Ectodermal cell (in vitro differentiated cells): ENCODE results near the gene CCDC87.
A peak's percentile ranks its signal among the peaks of the same experiment; 100 is the strongest.
"Not testable (repeated sequence)": the region's sequence is repeated elsewhere in the genome, so short reads cannot be mapped to it uniquely, and the experiment has no call there.

ENCODE experiments used
- H3K27ac ChIP-seq: 2 replicates; pipeline ENCODE4 v1.7.0; 2013; ENCODE audit warnings: mild to moderate bottlenecking, low read depth, low read length; ENCODE audit not compliant: insufficient read depth, poor library complexity, severe bottlenecking
- H3K27me3 ChIP-seq: 2 replicates; pipeline ENCODE4 v1.7.0; 2013; ENCODE audit warnings: mild to moderate bottlenecking, low read length; ENCODE audit not compliant: insufficient read depth, control insufficient read depth, poor library complexity, severe bottlenecking
- H3K36me3 ChIP-seq: one replicate; pipeline ENCODE4 v1.7.0; 2013; ENCODE audit warnings: low read length; ENCODE audit not compliant: control insufficient read depth, insufficient read depth
- H3K4me1 ChIP-seq: one replicate; pipeline ENCODE4 v1.7.0; 2013; ENCODE audit warnings: low read length; ENCODE audit not compliant: control insufficient read depth, insufficient read depth
- H3K4me3 ChIP-seq: 2 replicates; pipeline ENCODE4 v1.7.0; 2013; ENCODE audit warnings: low read depth, low read length, control low read depth; ENCODE audit not compliant: insufficient read depth
- H3K9me3 ChIP-seq: 2 replicates; pipeline ENCODE4 v1.7.0; 2013; ENCODE audit warnings: mild to moderate bottlenecking, low read length, moderate library complexity; ENCODE audit not compliant: control insufficient read depth
- WGBS, 2 experiments: methylation state at CpG; one replicate each; pipeline ENCODE4 v1.1.7; 2013; ENCODE audit warnings: missing lambda C conversion rate in 2 of 2; 5-methylcytosine and 5-hydroxymethylcytosine counted together

The CCDC87 gene

DNA sequence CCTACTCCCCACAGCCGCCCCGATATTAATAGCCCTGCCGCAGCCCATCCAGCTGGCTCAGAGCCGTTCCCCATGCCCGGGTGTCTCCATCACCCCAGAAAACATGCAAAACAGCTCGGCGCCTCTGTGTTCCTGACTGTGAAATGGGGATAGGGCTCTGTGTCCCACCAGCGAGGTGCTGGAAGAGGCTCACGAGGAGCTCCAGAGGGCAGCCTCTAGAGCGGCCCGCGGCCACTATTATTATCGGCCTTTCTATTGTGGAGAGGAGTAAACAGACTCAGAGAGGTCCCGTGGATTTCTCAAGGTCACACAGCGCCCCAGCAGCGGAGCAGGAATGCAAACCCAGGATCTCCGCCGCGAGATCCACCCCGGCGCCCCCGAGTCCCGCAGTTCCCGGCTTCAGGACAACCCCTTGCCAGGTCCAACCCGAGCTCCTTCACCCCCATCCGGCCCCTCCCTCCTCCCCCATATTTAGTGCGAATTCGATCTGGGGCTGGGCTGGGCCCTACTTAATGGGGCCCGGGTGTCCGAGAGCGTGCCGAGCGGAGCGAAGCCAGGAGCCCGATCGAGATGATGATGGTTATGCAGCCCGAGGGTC lies 46.4 kb downstream of the CCDC87 start, which contains the start of gene ACTN3:
Gene ACTN3, plus strand, starts transcription at position 536 of the 598 bp plus-strand sequence. Its CDS starts 35 bp downstream, at position 571.
- WGBS, 2 experiments, result 2 to 3% methylated on average over 37 of the region's 37 CpGs
- Histone ChIP-seq H3K4me3 (peak within 1 kb of the TSS; percentile 81), H3K36me3 (no peaks in the 10 kb centered on the region), H3K9me3 (no peaks in the 10 kb centered on the region), H3K27ac (peak within 1 kb of the TSS; percentile 58), H3K4me1 (peaks cover 22% of the 10 kb centered on the region), H3K27me3 (no peaks in the 10 kb centered on the region)

GRCh38 chr11:66545701-66546367 lies 47.0 kb downstream of the CCDC87 start, which contains the start of gene ZDHHC24:
Gene ZDHHC24, minus strand, starts transcription at chr11:66546048. Its CDS starts 45 bp downstream, at chr11:66546003.
- peak within 1 kb of the TSS; percentile 58 for H3K27ac ChIP-seq
- H3K4me1 ChIP-seq, result peaks cover 22% of the 10 kb centered on the region
- H3K9me3 ChIP-seq, result no peaks in the 10 kb centered on the region
- H3K27me3 ChIP-seq, result no peaks in the 10 kb centered on the region
- no peaks in the 10 kb centered on the region for H3K36me3 ChIP-seq
- WGBS, 2 experiments, result 1% methylated on average over 71 of the region's 71 CpGs
- peak within 1 kb of the TSS; percentile 81 for H3K4me3 ChIP-seq

GRCh38 chr11:66544952-66545351 lies 47.9 kb downstream of the CCDC87 start:
- peaks cover 22% of the 10 kb centered on the region for H3K4me1 ChIP-seq
- not testable (repeated sequence) for H3K27ac ChIP-seq, H3K9me3 ChIP-seq, H3K27me3 ChIP-seq, H3K36me3 ChIP-seq
- H3K4me3 ChIP-seq, result peak overlapping the region; percentile 81
- WGBS, 2 experiments, result 85 to 87% methylated on average over 14 of the region's 14 CpGs

DNA sequence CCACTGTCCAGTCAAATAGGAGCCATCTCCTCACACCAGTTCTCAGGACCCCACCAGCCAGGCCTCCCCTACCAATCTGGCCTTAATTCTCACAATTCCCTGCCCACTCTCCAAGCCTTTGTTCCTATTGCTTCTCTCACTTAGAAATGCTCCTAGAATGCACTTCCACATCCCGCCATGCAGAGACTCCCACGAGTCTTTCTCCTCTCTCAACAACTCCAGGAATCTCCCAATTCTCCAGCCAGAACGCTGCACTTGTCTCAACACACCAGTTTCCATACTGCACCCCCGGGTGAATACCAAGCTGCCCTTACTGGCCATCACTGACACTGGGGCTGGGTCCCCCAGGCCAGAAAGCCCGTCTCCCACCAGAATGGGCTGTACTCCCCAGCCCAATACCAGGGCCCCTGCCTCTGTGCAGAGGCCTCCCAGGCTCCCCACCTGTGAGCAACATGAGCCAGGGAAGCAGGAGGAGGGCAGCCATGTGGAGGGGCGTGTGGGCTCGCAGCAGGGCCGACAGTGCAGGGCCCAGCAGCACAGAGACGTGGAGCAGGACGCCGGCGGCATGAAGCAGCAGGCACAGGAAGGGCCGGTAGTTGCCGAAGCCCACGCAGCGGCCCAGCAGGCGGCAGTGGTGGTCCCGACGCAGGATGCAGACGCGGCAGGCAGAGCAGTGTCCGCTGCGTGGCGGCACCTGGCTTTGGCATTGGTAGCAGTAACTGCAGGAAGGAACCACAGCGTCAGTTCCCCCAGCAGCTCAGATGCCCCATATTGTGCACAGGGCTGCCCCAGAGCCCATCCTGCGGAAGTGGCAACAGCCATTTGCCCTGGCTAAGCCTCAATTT lies 49.4 kb downstream of the CCDC87 start:
- Histone ChIP-seq H3K4me1 (peaks cover 20% of the 10 kb centered on the region), H3K4me3 (no peak overlapping the region), H3K27ac (no peak overlapping the region), H3K27me3 (no peaks in the 10 kb centered on the region), H3K9me3 (no peaks in the 10 kb centered on the region), H3K36me3 (no peaks in the 10 kb centered on the region)
- 72% methylated on average over 26 of the region's 26 CpGs for WGBS, 2 experiments

GRCh38 chr11:66542362-66542761 lies 50.5 kb downstream of the CCDC87 start:
- WGBS, 2 experiments, result 95 to 96% methylated on average over 10 of the region's 10 CpGs
- H3K27me3 ChIP-seq, result no peaks in the 10 kb centered on the region
- no peak overlapping the region for H3K4me3 ChIP-seq
- no peak overlapping the region for H3K27ac ChIP-seq
- H3K36me3 ChIP-seq, result no peaks in the 10 kb centered on the region
- H3K9me3 ChIP-seq, result no peaks in the 10 kb centered on the region
- peaks cover 10% of the 10 kb centered on the region for H3K4me1 ChIP-seq

GRCh38 chr11:66541892-66542291 lies 51.0 kb downstream of the CCDC87 start:
- no peaks in the 10 kb centered on the region for H3K36me3 ChIP-seq
- no peak overlapping the region for H3K4me3 ChIP-seq
- H3K9me3 ChIP-seq, result no peaks in the 10 kb centered on the region
- no peak overlapping the region for H3K27ac ChIP-seq
- WGBS, 2 experiments, result 90% methylated on average over 4 of the region's 4 CpGs
- peaks cover 6% of the 10 kb centered on the region for H3K4me1 ChIP-seq
- H3K27me3 ChIP-seq, result no peaks in the 10 kb centered on the region

GRCh38 chr11:66540598-66540997 lies 52.3 kb downstream of the CCDC87 start:
- WGBS, 2 experiments, result 91 to 96% methylated on average over 8 of the region's 8 CpGs
- not testable (repeated sequence) for H3K9me3 ChIP-seq, H3K4me3 ChIP-seq, H3K4me1 ChIP-seq, H3K36me3 ChIP-seq, H3K27ac ChIP-seq, H3K27me3 ChIP-seq
